Activated CD8-positive, alpha-beta memory T cell treated with anti-CD3 and anti-CD28 coated beads for 36 hours (primary cell): Measurements from ENCODE around the gene PIGW. TPM values are rescaled to one million over a fixed set of nuclear protein-coding genes. Genes with fewer than 3 reads are reported as not detected.

ENCODE experiments used
- CTCF ChIA-PET: fragments of 350-600 bp; sonication (Branson Sonifier 250); formaldehyde crosslinking; loops from one replicate; lab custom pipeline; 2021; ENCODE audit warnings: antibody characterized with exemption; lab: Charles Lee
- POLR2A ChIA-PET: fragments of 350-600 bp; sonication (Branson Sonifier 250); formaldehyde crosslinking; loops from one replicate; lab custom pipeline; 2021; ENCODE audit warnings: antibody characterized with exemption; lab: Charles Lee
- total RNA-seq, 2 experiments: library from RNA; stranded (reverse); gene quantifications; one replicate each; pipeline ENCODE4 v1.2.3, GENCODE V29; 2021

PIGW gene
- 10 to 100 TPM; 36.7 to 37.6 TPM for total RNA-seq

- ChIA-PET CTCF (interaction anchor here (0.6 to 3.3 kb wide), 7 partner anchors 11 to 71 kb away, joined by 3 to 13 read pairs (median 4); partner anchors contain the start of gene MRM1), POLR2A (interaction anchor here (0.6 to 3.4 kb wide), 6 partner anchors 10 to 66 kb away, joined by 3 to 44 read pairs (median 3); partner anchors contain the start of genes GGNBP2 and MRM1)
Observed at GRCh38 chr17:36534840-36535668, at the start of gene PIGW, which contains the start of gene MYO19. PIGW (plus strand) TSS chr17:36534987; CDS start chr17:36537102, 2,115 bp downstream. MYO19 (minus strand) TSS chr17:36534868; CDS start chr17:36532538, 2,330 bp downstream.

GRCh38 chr17:36485027-36485426 lies 49.8 kb upstream of the PIGW start:
- ChIA-PET CTCF (no interaction called here), POLR2A (no interaction called here)

DNA sequence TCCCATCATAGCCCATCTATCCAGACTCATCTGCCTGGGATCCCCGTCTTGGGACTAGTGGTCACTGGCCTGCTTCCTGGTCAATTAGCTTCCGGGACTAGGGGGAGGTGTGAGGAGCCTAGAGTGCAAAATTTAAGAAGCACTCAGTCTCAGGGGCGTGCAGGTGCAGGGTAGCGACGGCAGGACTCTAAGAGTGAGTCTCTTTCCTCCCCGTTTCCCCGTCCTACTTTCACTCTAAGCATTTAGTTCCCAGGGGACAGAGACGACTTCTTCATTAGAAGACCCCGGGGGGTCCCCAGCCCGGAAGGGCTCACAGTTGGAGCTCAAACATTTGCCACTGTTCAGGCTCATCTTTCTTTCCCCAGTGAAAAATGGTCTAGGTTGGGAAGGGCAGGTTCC lies 49.0 kb upstream of the PIGW start:
- ChIA-PET CTCF (no interaction called here), POLR2A (no interaction called here)

DNA sequence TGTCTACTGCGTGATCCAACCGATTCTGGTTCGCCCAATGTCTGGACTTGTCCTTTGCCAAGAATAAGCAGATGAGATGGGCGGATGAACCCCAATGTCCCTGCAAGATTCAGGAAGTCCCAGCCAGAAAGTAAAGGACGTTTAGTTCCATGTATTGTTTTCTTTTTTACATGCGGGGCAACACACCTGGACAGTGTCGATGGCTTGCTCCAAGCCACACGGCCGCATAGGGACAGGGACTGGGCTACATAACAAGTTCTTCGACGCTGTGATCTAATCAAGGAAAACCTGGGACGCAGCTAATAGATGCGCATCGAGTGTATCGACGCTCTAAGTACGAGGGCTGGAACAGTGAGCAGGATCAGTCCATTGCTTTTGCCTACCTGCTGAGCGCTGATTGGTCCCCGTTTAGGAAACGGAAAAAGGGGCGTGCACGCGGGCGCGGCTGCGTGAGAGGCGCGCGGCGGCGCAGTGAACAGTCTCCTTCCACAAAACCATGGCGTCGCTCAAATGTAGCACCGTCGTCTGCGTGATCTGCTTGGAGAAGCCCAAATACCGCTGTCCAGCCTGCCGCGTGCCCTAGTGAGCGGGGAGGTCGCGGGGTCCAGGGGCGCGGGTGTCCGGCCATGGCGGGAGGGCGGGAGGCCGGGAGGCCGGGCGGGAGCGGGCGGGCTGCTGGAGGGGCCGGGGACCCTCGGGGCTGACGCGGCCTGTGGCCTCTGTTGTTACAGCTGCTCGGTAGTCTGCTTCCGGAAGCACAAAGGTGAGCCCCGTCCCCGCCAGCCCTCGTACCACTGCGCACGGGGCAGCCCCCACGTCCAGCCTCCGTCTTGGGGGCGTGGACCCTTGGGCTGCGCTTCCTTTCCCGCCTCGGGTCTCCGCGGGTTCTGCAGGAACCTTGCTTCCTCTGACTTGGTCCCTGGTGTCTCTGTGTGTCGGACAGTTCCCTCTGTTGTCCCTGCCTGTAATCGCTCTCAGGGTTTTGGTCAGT lies 48.3 kb upstream of the PIGW start, which contains the start of gene ZNHIT3:
TSS of gene ZNHIT3 (plus strand) at position 478 of the 991 bp plus-strand sequence. CDS start at position 497, 19 bp downstream.
- ChIA-PET POLR2A (no interaction called here), CTCF (no interaction called here)

GRCh38 chr17:36493956-36494355 lies 40.8 kb upstream of the PIGW start:
- ChIA-PET CTCF (interaction anchor here (2.5 kb wide), 1 partner anchor 11 kb away, joined by 8 read pairs; no protein-coding TSS in a partner anchor), POLR2A (no interaction called here)

DNA sequence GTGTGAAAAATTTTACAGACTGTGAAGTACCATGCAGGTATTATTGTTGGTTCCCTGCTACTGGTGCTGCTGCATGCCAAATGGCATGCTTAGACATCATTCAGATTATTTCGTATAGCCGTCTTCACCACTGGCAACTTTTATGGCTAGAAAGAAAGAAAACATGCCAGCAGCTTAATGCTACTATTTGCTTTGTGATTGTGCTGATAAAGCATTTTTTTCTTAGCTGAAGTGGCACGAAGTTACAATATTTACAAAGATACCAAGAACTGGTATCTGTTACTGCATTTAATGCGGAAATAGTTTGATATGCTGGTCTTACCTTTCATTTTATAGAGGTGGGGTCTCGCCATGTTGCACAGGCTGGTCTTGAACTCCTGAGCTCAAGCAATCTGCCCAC lies 40.1 kb upstream of the PIGW start:
- CTCF ChIA-PET, result interaction anchor here (2.5 kb wide), 1 partner anchor 12 kb away, joined by 8 read pairs; no protein-coding TSS in a partner anchor
- POLR2A ChIA-PET, result interaction anchor here (0.5 kb wide), 1 partner anchor 53 kb away, joined by 3 read pairs; no protein-coding TSS in a partner anchor

GRCh38 chr17:36495076-36495578 lies 39.7 kb upstream of the PIGW start:
- POLR2A ChIA-PET, result interaction anchor here (0.5 to 0.6 kb wide), 2 partner anchors 20 to 53 kb away, joined by 3 read pairs; no protein-coding TSS in a partner anchor
- CTCF ChIA-PET, result interaction anchor here (2.5 kb wide), 1 partner anchor 12 kb away, joined by 8 read pairs; no protein-coding TSS in a partner anchor

GRCh38 chr17:36496018-36496789 lies 38.6 kb upstream of the PIGW start:
- ChIA-PET POLR2A (interaction anchor here (0.6 kb wide), 1 partner anchor 688 kb away, joined by 5 read pairs; no protein-coding TSS in a partner anchor), CTCF (interaction anchor here (2.5 kb wide), 1 partner anchor 13 kb away, joined by 8 read pairs; no protein-coding TSS in a partner anchor)

DNA sequence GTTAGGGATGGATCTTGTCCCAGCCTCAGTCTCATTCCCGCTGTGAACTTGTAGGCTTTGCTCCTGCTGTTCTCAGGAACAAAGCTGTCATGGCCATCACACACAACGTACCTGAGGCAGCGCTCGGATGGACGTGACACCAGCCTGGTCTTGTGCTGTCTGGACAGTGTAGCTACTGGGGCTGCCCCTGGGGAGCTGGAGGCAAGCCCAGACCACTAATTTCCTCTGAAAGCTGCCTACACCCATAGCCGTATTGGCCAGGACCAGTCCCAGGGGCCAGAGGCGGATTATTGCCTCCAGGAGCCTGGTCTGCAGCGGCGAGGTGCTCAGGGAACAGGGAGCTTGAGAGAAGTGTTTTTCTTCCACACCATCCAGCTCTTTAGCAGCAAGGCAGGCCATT lies 36.6 kb upstream of the PIGW start:
- ChIA-PET POLR2A (interaction anchor here (0.5 kb wide), 1 partner anchor 30 kb away, joined by 5 read pairs; no protein-coding TSS in a partner anchor), CTCF (no interaction called here)

DNA sequence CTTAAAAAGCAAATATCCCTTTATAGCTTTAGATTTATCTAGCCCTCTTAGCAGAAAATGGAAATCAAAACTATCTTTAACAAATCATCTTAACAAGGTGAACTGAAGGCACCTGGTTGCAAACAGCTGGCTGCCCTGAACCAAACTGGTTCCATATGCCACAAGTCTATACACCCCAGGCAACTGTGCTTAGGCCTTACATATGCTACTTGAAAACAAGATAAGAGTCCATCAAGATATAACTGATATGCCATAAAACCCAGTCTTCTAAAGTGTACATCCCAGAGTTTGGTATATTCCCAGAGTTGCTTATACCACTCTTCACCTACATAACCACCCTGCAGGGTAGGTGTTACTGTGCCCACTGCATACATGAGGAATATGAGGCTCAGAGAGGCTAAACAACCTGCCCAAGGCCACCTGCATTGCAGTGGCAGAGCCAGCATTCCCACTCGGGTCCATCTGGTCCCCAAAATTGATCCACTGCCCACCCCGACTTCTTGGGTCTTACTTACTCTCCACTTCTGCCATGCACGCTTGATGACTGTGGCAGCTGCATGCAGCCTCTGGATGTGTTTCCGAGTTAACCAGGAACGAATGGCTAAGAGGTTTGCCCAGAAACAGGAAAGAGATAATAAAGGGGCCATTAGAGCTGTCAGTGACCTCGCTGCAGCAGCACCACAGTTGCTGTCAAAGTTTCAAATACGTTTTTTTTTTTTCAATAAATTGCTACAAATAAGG lies 36.1 kb upstream of the PIGW start:
- ChIA-PET CTCF (no interaction called here), POLR2A (interaction anchor here (0.5 kb wide), 1 partner anchor 30 kb away, joined by 5 read pairs; no protein-coding TSS in a partner anchor)

DNA sequence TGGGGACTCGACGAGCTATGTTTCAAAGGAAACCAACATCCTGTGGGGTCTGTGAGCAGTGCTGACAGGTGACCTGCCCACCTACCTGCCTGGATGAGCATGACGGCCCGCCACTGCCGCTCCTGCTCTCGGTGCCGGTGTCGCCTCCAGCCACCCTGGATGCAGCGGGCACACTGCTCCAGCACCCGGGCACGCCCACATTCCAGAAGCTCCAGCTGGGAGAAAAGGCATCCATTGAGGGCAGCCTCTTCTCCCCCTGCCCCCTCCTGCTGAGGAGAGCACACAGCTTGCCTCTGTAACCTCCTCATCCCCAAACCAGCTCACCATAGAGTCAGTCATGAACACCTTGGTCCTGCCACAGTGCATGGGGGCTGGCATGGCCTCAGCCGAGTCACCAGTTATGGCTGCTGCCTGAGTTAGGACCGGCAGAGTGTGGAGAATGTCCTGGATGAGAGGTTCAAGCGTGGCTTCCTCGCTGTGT lies 34.0 kb upstream of the PIGW start:
- ChIA-PET CTCF (interaction anchor here (1.4 kb wide), 1 partner anchor 18 kb away, joined by 4 read pairs; no protein-coding TSS in a partner anchor), POLR2A (no interaction called here)

- POLR2A ChIA-PET, result no interaction called here
- CTCF ChIA-PET, result no interaction called here
Observed at GRCh38 chr17:36501351-36501750, 33.4 kb upstream of the PIGW start.

DNA sequence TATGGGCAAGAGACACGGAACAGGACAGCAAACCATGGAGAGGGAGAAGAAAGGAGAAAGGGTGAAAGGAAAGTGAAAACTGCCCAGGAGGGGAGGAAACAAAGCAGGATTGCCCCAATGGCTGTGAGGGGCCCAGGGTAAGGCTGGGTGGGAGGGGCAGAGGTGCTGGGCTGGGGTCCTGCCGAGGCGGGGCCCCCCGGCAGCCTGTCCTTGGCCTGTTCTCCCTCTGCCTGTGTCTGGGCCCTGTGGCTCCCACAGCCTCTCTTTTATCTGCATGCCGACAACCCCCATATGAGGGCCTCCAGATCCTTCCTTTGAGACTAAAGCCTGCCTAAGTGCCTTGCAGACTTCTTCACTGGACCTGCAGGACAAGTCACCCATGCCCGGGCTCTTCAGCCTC lies 32.8 kb upstream of the PIGW start:
- ChIA-PET CTCF (no interaction called here), POLR2A (no interaction called here)

- POLR2A ChIA-PET, result no interaction called here
Observed at GRCh38 chr17:36503456-36504155, 31.2 kb upstream of the PIGW start.

GRCh38 chr17:36504156-36504545 lies 30.6 kb upstream of the PIGW start:
- ChIA-PET POLR2A (interaction anchor here (1.0 kb wide), 1 partner anchor 855 kb away, joined by 5 read pairs; no protein-coding TSS in a partner anchor), CTCF (no interaction called here)

More at GRCh38 chr17:36503456-36504155, 31.2 kb upstream of the PIGW start:
- CTCF ChIA-PET, result no interaction called here

GRCh38 chr17:36505171-36505570 lies 29.6 kb upstream of the PIGW start:
- ChIA-PET POLR2A (interaction anchor here (1.0 kb wide), 1 partner anchor 854 kb away, joined by 5 read pairs; no protein-coding TSS in a partner anchor), CTCF (no interaction called here)
